Calu3 (cell line): Measurements from ENCODE around the gene PARP1. TPM values are rescaled to one million over a fixed set of nuclear protein-coding genes. Genes with fewer than 3 reads are reported as not detected.

Experiments used
- BruUV-seq: library from RNA; stranded (reverse); fragments of 400-500 nt; replicated peaks from 2 replicates; lab custom pipeline; 2021; lab: Mats Ljungman, UMichigan
- CTCF ChIA-PET: fragments of 300-600 bp; sonication (Branson Sonifier 250); formaldehyde crosslinking; loops from one replicate; lab custom pipeline; 2022; ENCODE audit warnings: antibody characterized with exemption; lab: Charles Lee
- DNase-seq: peaks from one replicate; pipeline ENCODE4 v3.0.0; 2022
- H3K27ac Mint-ChIP-seq: one replicate; pipeline ENCODE4 v1.8.0; 2022; ENCODE audit warnings: mixed read lengths; ENCODE audit not compliant: unreplicated experiment
- H3K27me3 Mint-ChIP-seq: one replicate; pipeline ENCODE4 v1.8.0; 2022; ENCODE audit warnings: mixed read lengths; ENCODE audit not compliant: unreplicated experiment
- H3K36me3 Mint-ChIP-seq: one replicate; pipeline ENCODE4 v1.8.0; 2022; ENCODE audit warnings: mild to moderate bottlenecking, moderate library complexity, mixed read lengths; ENCODE audit not compliant: insufficient read depth, unreplicated experiment
- H3K4me1 Mint-ChIP-seq: one replicate; pipeline ENCODE4 v1.8.0; 2022; ENCODE audit warnings: mild to moderate bottlenecking, low read depth, mixed read lengths; ENCODE audit not compliant: unreplicated experiment
- H3K4me3 Mint-ChIP-seq: one replicate; pipeline ENCODE4 v1.8.0; 2022; ENCODE audit warnings: mild to moderate bottlenecking, low read depth, moderate library complexity, mixed read lengths; ENCODE audit not compliant: unreplicated experiment
- H3K9me3 Mint-ChIP-seq: one replicate; pipeline ENCODE4 v1.8.0; 2022; ENCODE audit warnings: low read depth, mixed read lengths; ENCODE audit not compliant: unreplicated experiment
- intact Hi-C: fragments of 100-400 bp; cut with micrococcal nuclease; formaldehyde crosslinking; loops from one replicate; pipeline ENCODE4 v1.10.0; 2022; ENCODE audit not compliant: unreplicated experiment
- total RNA-seq: library from RNA; stranded (reverse); gene quantifications from 2 replicates; pipeline ENCODE4 v1.2.3, GENCODE V29; 2022
- TF ChIP-seq, protein P1 (sequence below): fragments of 200-600 bp; IDR thresholded peaks from one replicate; pipeline ENCODE4 v1.8.0; 2022; ENCODE audit warnings: antibody characterized with exemption; ENCODE audit not compliant: unreplicated experiment

The PARP1 gene
- total RNA-seq, 1 experiment from 2014 or later, result 136 TPM

DNA sequence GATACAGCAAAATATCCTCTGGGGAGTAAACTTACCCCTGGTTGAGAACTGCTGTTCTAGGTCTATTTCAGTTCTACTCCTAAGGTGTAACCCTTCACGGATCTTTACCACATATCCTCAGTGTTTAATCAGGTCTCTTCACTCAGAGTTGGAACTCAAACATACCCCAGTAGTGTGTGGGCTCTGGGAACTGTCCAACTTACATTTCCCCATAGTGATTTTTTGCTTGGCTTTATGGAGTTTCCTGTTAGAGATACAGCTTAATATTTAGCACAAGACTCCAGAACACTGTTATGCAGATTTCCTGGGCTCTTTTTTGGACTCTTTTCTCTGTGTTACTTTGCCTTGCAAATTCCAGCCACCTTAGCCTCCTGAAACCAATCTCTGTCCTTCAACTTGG, 72.2 kb downstream of the PARP1 start:
- Mint-ChIP-seq H3K4me1 (peaks cover 10% of the 10 kb centered on the region), H3K27ac (no peak overlapping the region), H3K4me3 (no peak overlapping the region), H3K9me3 (peaks cover 2% of the 10 kb centered on the region), H3K36me3 (no peaks in the 10 kb centered on the region), H3K27me3 (no peaks in the 10 kb centered on the region)
- no peak for DNase-seq
- no TSS peak for BruUV-seq
- CTCF ChIA-PET, result no interaction called here
- intact Hi-C loops, result loop anchor here (10.0 kb wide), 1 partner anchor 131 kb away; no protein-coding TSS in a partner anchor
- TF ChIP-seq, protein P1, sequence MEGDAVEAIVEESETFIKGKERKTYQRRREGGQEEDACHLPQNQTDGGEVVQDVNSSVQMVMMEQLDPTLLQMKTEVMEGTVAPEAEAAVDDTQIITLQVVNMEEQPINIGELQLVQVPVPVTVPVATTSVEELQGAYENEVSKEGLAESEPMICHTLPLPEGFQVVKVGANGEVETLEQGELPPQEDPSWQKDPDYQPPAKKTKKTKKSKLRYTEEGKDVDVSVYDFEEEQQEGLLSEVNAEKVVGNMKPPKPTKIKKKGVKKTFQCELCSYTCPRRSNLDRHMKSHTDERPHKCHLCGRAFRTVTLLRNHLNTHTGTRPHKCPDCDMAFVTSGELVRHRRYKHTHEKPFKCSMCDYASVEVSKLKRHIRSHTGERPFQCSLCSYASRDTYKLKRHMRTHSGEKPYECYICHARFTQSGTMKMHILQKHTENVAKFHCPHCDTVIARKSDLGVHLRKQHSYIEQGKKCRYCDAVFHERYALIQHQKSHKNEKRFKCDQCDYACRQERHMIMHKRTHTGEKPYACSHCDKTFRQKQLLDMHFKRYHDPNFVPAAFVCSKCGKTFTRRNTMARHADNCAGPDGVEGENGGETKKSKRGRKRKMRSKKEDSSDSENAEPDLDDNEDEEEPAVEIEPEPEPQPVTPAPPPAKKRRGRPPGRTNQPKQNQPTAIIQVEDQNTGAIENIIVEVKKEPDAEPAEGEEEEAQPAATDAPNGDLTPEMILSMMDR, result no peak

DNA sequence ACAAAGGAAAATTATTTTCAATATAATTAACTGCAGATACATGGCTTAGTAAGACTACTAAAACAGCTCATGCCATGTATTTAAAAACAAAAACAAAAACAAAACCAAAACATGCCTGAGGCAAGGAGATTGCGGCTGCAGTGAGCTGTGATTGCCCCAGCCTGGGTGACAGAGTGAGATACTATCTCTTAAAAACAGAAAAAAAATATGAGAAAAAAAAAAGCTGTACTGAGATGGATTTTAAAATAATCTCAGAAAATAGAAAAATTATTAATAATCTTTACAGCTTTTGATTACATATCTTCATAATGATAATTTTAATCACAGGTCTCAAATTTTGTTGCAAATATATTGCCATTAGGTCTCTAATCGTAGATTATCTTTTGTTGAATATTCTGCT, 74.9 kb downstream of the PARP1 start:
- H3K4me1 Mint-ChIP-seq, result peaks cover 10% of the 10 kb centered on the region
- DNase-seq, result no peak
- no TSS peak for BruUV-seq
- intact Hi-C loops, result loop anchor here (5.0 to 10.0 kb wide), 2 partner anchors 128 to 206 kb away; no protein-coding TSS in a partner anchor
- no peaks in the 10 kb centered on the region for H3K27me3 Mint-ChIP-seq
- no peaks in the 10 kb centered on the region for H3K36me3 Mint-ChIP-seq
- H3K4me3 Mint-ChIP-seq, result peak overlapping the region; percentile 58
- H3K9me3 Mint-ChIP-seq, result no peaks in the 10 kb centered on the region
- peak overlapping the region; percentile 68 for H3K27ac Mint-ChIP-seq
- TF ChIP-seq, protein P1, result no peak
- CTCF ChIA-PET, result interaction anchor here (0.6 to 1.6 kb wide), 10 partner anchors 12 to 268 kb away, joined by 3 to 19 read pairs (median 4); partner anchors contain the start of genes LIN9, MIXL1 and PARP1

DNA sequence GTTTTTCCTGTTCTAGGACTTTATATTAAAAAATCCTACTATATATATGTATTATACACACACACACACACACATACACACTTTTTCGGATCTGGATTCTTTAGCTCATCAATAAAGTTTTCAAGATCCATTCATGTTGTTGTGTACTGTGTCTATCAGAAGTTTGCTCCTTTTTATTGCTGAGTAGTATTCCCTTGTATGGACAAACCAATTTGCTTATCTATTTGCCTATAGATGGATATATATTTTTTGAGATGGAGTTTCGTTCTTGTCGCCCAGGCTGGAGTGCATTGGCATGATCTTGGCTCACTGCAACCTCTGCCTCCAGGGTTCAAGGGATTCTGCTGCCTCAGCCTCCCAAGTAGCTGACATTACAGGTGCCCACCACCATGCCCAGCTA, 78.7 kb downstream of the PARP1 start:
- BruUV-seq, result no TSS peak
- CTCF ChIA-PET, result no interaction called here
- H3K27ac Mint-ChIP-seq, result no peak overlapping the region

DNA sequence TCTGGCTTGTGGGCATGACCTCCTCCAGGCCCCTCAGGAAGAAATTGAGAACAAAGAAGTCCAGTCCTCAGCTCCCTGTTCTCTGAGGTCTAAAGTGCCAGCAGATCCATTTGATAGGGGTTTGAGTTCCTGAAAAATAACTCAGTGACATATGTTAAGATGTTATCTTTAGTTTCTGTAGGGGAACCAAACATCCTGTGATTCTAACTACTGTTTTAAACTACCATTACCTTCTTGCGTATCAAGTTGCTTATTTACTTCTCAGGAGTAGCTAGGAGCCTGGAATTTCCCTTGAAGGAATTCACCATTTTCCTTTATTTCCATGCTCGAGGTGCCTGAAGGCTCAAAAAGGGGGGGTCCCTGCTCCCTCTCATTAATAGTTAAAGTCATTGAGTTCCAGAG, 80.1 kb downstream of the PARP1 start:
- no TSS peak for BruUV-seq
- CTCF ChIA-PET, result no interaction called here
- no peak overlapping the region for H3K27ac Mint-ChIP-seq
- intact Hi-C loops, result no loop called here
- DNase-seq, result no peak
- H3K27me3 Mint-ChIP-seq, result no peaks in the 10 kb centered on the region
- no peak overlapping the region for H3K4me3 Mint-ChIP-seq
- peaks cover 8% of the 10 kb centered on the region for H3K4me1 Mint-ChIP-seq
- TF ChIP-seq, protein P1, result no peak
- H3K9me3 Mint-ChIP-seq, result no peaks in the 10 kb centered on the region
- H3K36me3 Mint-ChIP-seq, result no peaks in the 10 kb centered on the region

More for the DNA sequence above, 78.7 kb downstream of the PARP1 start:
- TF ChIP-seq, protein P1, result no peak
- Mint-ChIP-seq H3K27me3 (no peaks in the 10 kb centered on the region), H3K9me3 (no peaks in the 10 kb centered on the region), H3K36me3 (no peaks in the 10 kb centered on the region), H3K4me3 (no peak overlapping the region), H3K4me1 (peaks cover 18% of the 10 kb centered on the region)
- no peak for DNase-seq
- intact Hi-C loops, result no loop called here
